Transverse colon (tissue), 4 donors: ENCODE data around the gene EDEM1. TPM values are rescaled to one million over a fixed set of nuclear protein-coding genes. Genes with fewer than 3 reads are reported as not detected.

Experiments used
- DNase-seq: peaks from one replicate; pipeline ENCODE4 v3.0.0-alpha.2; 2019
- H3K27ac ChIP-seq, 4 donors: fragments of 200-600 bp; sonication (generic); 2 replicates each; pipeline ENCODE4 v1.5.1; 2016 to 2018; ENCODE audit warnings: inconsistent platforms in 4 of 4
- H3K27me3 ChIP-seq: fragments of 200-600 bp; sonication (generic); 2 replicates; pipeline ENCODE4 v1.5.1; 2017; ENCODE audit warnings: inconsistent platforms
- H3K36me3 ChIP-seq, 4 donors: fragments of 200-600 bp; sonication (generic); 2 replicates each; pipeline ENCODE4 v1.5.1; 2017 to 2019; ENCODE audit warnings: inconsistent platforms in 4 of 4
- H3K4me1 ChIP-seq, 4 donors: fragments of 200-600 bp; sonication (generic); 2 replicates each; pipeline ENCODE4 v1.5.1; 2017 to 2020; ENCODE audit warnings: inconsistent platforms in 4 of 4
- H3K4me3 ChIP-seq, 4 donors: fragments of 200-600 bp; sonication (generic); 1 replicate in 1 of 4; 2 replicates in 3 of 4; pipeline versions ENCODE4 v1.5.1 to v1.6.1; 2017 to 2019; ENCODE audit warnings: inconsistent platforms in 4 of 4
- H3K9me3 ChIP-seq, 2 donors: fragments of 200-600 bp; sonication (generic); 2 replicates each; pipeline ENCODE4 v1.5.1; 2017 to 2019; ENCODE audit warnings: inconsistent platforms in 2 of 2
- EP300 ChIP-seq: sonication (generic); formaldehyde crosslinking; IDR thresholded peaks from one replicate; pipeline ENCODE4 v1.6.1; 2017; ENCODE audit warnings: antibody characterized with exemption, low read depth
- POLR2A ChIP-seq: fragments of 450-650 bp; IDR thresholded peaks from one replicate; pipeline ENCODE4 v1.6.1; 2016; ENCODE audit warnings: antibody characterized with exemption, mild to moderate bottlenecking, moderate library complexity
- POLR2AphosphoS5 ChIP-seq, 3 donors: sonication (generic); formaldehyde crosslinking; IDR thresholded peaks; one replicate each; pipeline ENCODE4 v1.6.1; 2016; ENCODE audit warnings: antibody characterized with exemption in 3 of 3
- WGBS, 2 donors: methylation state at CpG; one replicate each; pipeline ENCODE4 v1.1.5; 2018; ENCODE audit warnings: low coverage in 1 of 2; 5-methylcytosine and 5-hydroxymethylcytosine counted together
- in situ Hi-C, 4 donors: fragments of 200-750 bp; cut with MboI; loops; one replicate each; pipeline versions ENCODE4 v1.15.0 to v1.15.1; 2017; ENCODE audit warnings: low sequenced_read_pairs in 3 of 4, low pct_ligation_motif_present in 1 of 4, low pct_unique_long_range_greater_than_20kb in 1 of 4
- intact Hi-C: fragments of 100-400 bp; cut with DNase I; formaldehyde crosslinking; loops from one replicate; pipeline ENCODE4 v1.15.1; 2023; ENCODE audit warnings: low total_unique reads
- total RNA-seq, 4 donors: library from RNA; depleted of rRNA; stranded (reverse); fragments of >200 nt; gene quantifications; one replicate each; pipeline ENCODE4 v1.1.0, GENCODE V29; 2016
- TF ChIP-seq, protein P1 (sequence below), 5 experiments: fragments of 200-600 bp in 3 of 5; fragments of 450-650 bp in 2 of 5; sonication (generic) in 3 of 5; IDR thresholded peaks; 1 replicate in 2 of 5; 2 replicates in 3 of 5; pipeline ENCODE4 v1.5.1; 2016 to 2017; ENCODE audit warnings: antibody characterized with exemption in 5 of 5, inconsistent platforms in 3 of 5, mild to moderate bottlenecking in 2 of 5, moderate library complexity in 1 of 5

Gene EDEM1
- total RNA-seq, 4 donors from 2014 or later: 27.3 to 312 (median 42.3) TPM

DNA sequence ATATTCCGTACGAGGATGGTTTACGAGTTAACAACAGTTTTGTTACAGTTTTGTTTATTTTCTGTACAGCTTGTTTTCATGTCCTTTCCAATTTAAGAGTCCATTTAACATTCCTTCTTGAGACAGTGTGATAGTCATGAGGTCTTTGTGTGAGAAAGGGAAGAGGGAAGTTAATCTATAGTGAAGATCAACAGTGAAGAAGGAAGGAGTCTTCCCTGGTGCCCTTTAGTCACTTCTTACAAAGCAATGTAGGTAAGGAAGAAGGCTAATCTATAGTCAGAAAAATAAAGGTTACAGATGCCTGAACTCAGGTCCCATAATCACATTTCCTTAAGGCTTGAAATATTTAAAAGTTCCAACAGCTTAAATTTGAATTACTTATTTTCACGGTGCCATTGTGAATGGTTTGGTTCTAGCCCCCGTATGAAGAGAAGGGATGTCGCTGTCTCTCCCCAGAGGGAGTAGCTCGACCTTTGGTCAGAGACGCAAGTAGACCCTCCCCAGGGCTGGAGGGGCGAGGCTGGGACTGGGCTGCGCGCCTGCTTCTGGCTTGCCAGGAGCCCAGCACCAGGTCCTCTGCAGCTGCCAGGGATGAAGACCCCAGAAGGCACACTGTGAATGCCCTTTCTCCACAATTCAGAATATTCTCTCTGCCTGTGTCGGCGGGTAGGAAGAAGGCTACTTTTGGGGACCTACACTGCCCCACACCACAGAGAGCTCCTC, 34.9 kb downstream of the EDEM1 start:
- Histone ChIP-seq H3K9me3 (no peaks in the 10 kb centered on the region), H3K4me3 (no peak overlapping the region), H3K27me3 (no peaks in the 10 kb centered on the region), H3K27ac (peak overlapping the region in 1 of 4 donors; percentile 12), H3K36me3 (peaks cover 0 to 12% (median 0%) of the 10 kb centered on the region in 4 donors), H3K4me1 (peaks cover 0 to 16% (median 2%) of the 10 kb centered on the region in 4 donors)
- in situ Hi-C loops: no loop called here
- no peak for DNase-seq
- TF ChIP-seq POLR2A (no peak), POLR2AphosphoS5 (IDR thresholded peaks at IDR 0.05) (no peak), EP300 (no peak)
- TF ChIP-seq, protein P1, sequence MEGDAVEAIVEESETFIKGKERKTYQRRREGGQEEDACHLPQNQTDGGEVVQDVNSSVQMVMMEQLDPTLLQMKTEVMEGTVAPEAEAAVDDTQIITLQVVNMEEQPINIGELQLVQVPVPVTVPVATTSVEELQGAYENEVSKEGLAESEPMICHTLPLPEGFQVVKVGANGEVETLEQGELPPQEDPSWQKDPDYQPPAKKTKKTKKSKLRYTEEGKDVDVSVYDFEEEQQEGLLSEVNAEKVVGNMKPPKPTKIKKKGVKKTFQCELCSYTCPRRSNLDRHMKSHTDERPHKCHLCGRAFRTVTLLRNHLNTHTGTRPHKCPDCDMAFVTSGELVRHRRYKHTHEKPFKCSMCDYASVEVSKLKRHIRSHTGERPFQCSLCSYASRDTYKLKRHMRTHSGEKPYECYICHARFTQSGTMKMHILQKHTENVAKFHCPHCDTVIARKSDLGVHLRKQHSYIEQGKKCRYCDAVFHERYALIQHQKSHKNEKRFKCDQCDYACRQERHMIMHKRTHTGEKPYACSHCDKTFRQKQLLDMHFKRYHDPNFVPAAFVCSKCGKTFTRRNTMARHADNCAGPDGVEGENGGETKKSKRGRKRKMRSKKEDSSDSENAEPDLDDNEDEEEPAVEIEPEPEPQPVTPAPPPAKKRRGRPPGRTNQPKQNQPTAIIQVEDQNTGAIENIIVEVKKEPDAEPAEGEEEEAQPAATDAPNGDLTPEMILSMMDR (IDR thresholded peaks at IDR 0.05): no peak
- 64 to 82% methylated on average over 5 to 13 of the region's 13 CpGs for WGBS, 2 donors
- intact Hi-C loops: no loop called here

DNA sequence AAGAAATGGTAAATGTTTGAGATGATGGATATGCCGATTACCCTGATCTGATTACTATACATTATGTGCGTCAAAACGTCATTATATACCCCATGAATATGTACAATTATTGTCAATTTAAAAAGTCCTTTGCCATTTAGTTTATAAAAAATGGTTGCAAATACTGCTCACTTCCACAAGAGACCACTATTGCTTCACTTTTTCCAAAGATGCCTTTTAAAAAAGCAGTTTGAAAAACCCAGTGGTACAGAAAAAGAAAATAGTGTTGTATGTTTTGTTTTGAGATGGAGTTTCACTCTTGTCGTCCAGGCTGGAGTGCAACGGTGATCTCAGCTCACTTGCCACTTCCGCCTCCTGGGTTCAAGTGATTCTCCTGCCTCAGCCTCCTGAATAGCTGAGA, 39.3 kb downstream of the EDEM1 start:
- no peak for TF ChIP-seq POLR2A
- TF ChIP-seq, protein P1 (IDR thresholded peaks at IDR 0.05): peak; percentile 11 to 41 (median 25)
- no peak for TF ChIP-seq EP300
- TF ChIP-seq POLR2AphosphoS5 (IDR thresholded peaks at IDR 0.05): no peak
- WGBS, 2 donors: 46 to 69% methylated on average over 3 to 6 of the region's 6 CpGs
- intact Hi-C loops (no loop called here), in situ Hi-C loops (loop anchor here in 1 of 4 donors (25.0 kb wide), 1 partner anchor 1486 kb away; no protein-coding TSS in a partner anchor)
- Histone ChIP-seq H3K9me3 (no peaks in the 10 kb centered on the region), H3K4me1 (peaks cover 0 to 11% (median 0%) of the 10 kb centered on the region in 4 donors), H3K27ac (no peak overlapping the region), H3K27me3 (no peaks in the 10 kb centered on the region), H3K36me3 (no peaks in the 10 kb centered on the region), H3K4me3 (no peak overlapping the region)
- DNase-seq: no peak

DNA sequence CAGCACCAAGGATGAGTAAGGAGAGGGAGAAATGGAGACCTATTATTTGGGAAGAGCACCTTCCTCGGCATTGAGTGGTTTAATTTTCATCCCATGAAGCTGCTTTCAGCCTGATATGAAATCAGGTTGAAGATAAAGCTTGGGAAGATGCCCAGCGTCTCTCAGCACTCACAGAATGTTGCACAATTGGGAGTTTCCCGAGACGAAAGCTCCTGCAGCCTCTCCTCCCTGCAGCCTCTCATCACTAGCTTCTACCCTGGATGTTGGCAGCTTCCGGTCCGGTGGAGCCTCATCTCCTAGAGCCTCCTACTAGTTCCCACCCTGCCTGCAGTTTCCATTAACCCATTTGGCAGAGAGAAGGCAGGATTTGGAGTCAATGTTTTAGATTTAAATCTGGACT, 40.3 kb downstream of the EDEM1 start:
- intact Hi-C loops (no loop called here), in situ Hi-C loops (loop anchor here in 1 of 4 donors (25.0 kb wide), 1 partner anchor 1484 kb away; no protein-coding TSS in a partner anchor)

DNA sequence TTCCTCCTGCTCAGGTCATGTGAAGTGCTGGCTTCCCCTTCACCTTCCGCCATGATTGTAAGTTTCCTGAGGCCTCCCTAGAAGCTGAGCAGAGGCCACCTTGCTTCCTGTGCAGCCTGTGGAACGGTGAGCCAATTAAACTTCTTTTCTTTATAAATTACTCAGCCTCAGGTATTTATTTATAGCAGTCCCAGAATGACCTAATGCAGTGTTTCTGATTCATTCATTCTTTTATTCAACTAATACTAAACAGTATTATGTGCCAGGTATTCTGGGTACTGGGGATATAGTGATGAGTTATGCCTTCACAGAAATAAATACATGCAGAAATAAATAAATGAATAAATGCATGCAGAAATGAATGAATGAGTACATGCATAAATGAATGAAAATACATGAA, 41.9 kb downstream of the EDEM1 start:
- 65 to 75% methylated on average over 2 of the region's 2 CpGs for WGBS, 2 donors
- Histone ChIP-seq H3K4me3 (no peak overlapping the region), H3K36me3 (no peaks in the 10 kb centered on the region), H3K27me3 (no peaks in the 10 kb centered on the region), H3K9me3 (no peaks in the 10 kb centered on the region), H3K27ac (no peak overlapping the region), H3K4me1 (no peaks in the 10 kb centered on the region)
- intact Hi-C loops: no loop called here
- no peak for DNase-seq
- in situ Hi-C loops: loop anchor here in 1 of 4 donors (25.0 kb wide), 1 partner anchor 1483 kb away; no protein-coding TSS in a partner anchor
- TF ChIP-seq POLR2AphosphoS5 (IDR thresholded peaks at IDR 0.05) (no peak), POLR2A (no peak), EP300 (no peak)
- TF ChIP-seq, protein P1 (IDR thresholded peaks at IDR 0.05): no peak

More for the DNA sequence above, 40.3 kb downstream of the EDEM1 start:
- H3K4me3 ChIP-seq: no peak overlapping the region
- no peaks in the 10 kb centered on the region for H3K9me3 ChIP-seq
- WGBS, 2 donors: 75 to 100% methylated on average over 1 to 6 of the region's 6 CpGs
- H3K27me3 ChIP-seq: no peaks in the 10 kb centered on the region
- no peak overlapping the region for H3K27ac ChIP-seq
- H3K36me3 ChIP-seq: no peaks in the 10 kb centered on the region
- no peak for DNase-seq
- peaks cover 0 to under 1% (median 0%) of the 10 kb centered on the region in 4 donors for H3K4me1 ChIP-seq
- TF ChIP-seq, protein P1 (IDR thresholded peaks at IDR 0.05): no peak
- TF ChIP-seq POLR2AphosphoS5 (IDR thresholded peaks at IDR 0.05) (no peak), EP300 (no peak), POLR2A (no peak)
